GM10266 (cell line): Measurements from ENCODE around the gene VEGFD.

Experiments used
- DNase-seq: peaks from one replicate; pipeline ENCODE4 v3.0.0; 2012; ENCODE audit errors: extremely low spot score
- TF ChIP-seq, protein P1 (sequence below): IDR thresholded peaks from 2 replicates; pipeline ENCODE4 v1.5.1; 2012; ENCODE audit warnings: mild to moderate bottlenecking, low read depth; ENCODE audit not compliant: control insufficient read depth, insufficient read depth; ENCODE audit errors: missing control alignments

VEGFD gene

DNA sequence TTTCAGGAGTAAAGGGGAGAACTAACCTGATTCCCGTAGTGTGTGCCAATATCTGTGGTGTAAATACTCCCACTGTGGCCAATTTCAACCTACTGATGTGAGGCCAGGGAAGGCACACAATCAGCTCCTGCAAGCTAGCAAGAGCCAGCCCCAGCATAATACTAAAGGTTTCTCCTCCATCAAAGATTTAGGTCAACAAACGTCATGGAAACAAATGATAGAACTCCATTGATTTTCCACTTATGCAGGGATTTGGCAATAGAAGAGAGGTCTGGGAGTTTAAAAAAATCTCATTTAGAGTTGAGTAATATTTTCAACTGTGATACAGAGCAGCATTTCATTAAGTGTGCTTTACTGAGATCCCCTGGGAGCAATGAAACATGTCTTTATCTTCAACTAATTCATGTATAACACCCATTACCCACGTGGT, 15.8 kb upstream of the VEGFD start:
- DNase-seq = no peak
- TF ChIP-seq, protein P1, sequence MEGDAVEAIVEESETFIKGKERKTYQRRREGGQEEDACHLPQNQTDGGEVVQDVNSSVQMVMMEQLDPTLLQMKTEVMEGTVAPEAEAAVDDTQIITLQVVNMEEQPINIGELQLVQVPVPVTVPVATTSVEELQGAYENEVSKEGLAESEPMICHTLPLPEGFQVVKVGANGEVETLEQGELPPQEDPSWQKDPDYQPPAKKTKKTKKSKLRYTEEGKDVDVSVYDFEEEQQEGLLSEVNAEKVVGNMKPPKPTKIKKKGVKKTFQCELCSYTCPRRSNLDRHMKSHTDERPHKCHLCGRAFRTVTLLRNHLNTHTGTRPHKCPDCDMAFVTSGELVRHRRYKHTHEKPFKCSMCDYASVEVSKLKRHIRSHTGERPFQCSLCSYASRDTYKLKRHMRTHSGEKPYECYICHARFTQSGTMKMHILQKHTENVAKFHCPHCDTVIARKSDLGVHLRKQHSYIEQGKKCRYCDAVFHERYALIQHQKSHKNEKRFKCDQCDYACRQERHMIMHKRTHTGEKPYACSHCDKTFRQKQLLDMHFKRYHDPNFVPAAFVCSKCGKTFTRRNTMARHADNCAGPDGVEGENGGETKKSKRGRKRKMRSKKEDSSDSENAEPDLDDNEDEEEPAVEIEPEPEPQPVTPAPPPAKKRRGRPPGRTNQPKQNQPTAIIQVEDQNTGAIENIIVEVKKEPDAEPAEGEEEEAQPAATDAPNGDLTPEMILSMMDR = no peak

DNA sequence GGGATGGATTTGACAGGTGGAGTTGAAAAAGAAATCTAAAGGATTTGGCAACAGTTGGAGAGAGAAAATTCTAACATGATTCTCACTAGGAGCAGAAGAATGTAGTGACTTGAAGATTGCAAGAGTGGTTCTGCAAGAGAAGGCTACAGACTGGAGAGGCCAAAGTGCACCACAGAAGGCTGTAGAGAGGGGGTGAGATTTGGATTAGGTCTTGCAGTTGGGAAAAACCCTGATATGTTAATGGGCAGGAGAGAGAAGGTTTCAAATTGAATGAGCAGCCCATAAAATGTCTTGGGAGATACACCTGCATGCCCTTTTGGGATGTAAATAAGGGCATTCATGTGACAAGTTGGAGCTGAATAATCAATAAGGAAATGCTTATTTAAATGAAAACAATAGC, 14.7 kb upstream of the VEGFD start:
- TF ChIP-seq, protein P1 = no peak
- DNase-seq = peak; percentile 3

DNA sequence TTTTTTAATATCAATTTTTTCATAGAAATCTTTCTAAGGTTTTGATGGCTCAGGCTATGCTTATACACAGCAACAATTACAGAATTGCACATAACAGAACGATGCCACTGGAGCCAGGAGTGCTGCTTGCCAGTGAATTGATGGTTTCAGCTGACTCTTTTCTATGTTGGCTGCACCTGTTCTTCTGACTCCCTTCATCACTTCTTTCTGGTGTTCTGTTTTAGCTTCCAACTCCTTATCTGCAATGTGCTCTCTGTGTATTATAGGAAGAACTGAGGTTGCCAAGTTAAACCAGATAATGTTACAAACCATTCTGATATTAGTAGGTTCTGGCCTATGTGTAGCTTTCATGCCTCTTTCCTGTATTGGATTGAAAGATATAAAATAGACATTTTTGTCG, 11.6 kb upstream of the VEGFD start:
- DNase-seq = no peak
- TF ChIP-seq, protein P1 = no peak

DNA sequence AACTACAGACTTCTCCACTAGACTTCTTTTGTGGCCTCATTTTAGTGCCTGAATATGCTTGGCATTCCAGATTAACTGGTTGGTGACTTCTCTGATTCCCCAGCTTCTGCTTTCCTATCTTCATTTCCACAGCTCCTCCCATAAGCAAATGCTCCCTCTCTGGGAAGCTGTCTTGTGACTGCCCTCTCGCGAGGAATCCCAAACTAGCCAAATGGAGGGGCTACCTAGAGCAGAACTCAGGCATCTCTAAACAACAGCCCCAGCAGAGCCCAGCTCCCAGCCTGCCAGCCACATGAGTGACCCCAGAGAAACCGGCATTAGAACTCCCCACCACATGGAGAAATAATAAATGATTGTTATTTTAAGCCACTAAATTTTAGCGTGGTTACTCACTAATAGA, 7.6 kb upstream of the VEGFD start:
- DNase-seq = no peak
- TF ChIP-seq, protein P1 = no peak

DNA sequence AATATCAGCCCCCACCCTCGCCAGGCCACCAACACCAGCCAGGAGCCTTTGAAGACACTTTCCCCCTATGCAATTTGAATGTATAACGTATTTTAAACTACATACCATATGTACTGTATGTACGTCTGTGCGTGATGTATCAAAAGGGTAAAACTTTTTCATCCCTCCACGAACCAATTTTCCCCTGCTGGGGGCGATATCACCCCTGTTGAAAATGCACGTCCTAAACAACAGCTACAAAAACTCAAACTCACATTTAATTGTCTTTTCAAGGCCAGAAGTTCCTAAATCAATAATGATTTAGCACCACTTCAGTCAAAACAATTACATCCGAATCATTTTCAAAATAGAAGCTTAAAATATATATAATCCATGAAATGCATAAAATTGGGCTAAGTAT, 1.4 kb downstream of the VEGFD start:
- TF ChIP-seq, protein P1 = no peak

DNA sequence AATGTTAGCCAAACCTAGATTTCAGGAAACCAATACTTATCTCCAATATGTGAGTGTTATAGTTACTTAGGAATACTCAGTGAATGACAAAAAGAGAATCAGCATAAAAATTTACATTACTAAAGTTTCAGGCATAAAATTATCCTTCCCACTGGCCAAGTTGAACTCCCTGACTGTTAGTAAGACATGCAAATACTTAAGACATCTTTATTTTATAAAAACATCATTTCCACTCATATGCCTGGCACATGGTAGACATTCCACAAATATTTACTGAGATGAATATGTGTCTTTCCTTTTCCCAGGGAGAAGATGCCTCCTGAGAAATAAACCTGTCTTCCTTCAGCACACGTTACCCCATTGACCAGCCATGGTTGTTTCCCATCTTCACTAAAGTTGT, 7.3 kb downstream of the VEGFD start:
- DNase-seq = no peak
- TF ChIP-seq, protein P1 = no peak

More for the DNA sequence above, 1.4 kb downstream of the VEGFD start:
- no peak for DNase-seq

DNA sequence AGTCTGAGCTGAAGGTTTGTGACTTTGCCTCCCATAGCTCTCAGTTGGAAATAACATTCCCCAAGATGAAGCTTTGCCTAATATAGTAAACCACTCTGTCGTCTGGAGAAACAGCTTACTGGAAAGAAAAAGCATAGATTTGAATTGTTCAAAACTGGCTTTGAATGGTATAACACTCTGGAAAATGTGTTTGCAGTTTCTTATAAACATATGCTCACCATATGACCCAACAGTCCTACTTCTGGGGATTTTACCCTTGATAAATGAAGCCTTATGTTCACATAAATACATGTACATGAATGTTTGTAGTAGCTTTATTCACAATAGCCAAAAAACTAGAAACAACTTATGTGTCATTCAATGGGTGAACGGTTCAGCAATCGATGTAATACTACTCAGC, 10.2 kb downstream of the VEGFD start:
- TF ChIP-seq, protein P1 = no peak
- DNase-seq = no peak
